ENCODE measurements around the gene F9. TPM values are rescaled to one million over a fixed set of nuclear protein-coding genes. Genes with fewer than 3 reads are reported as not detected.

The F9 gene
- total RNA-seq, 1 donor from 2014 or later: not detected

- no peaks in the 10 kb centered on the region for H3K79me2 ChIP-seq (ENCODE audit: insufficient read depth, low read length)
- no peak overlapping the region for H2AFZ ChIP-seq (ENCODE audit: low read depth, low read length)
- Mint-ChIP-seq H3K36me3 (ENCODE audit: low read depth, unreplicated experiment) (no peaks in the 10 kb centered on the region), H3K9me3 (ENCODE audit: unreplicated experiment) (no peaks in the 10 kb centered on the region), H3K4me1 (ENCODE audit: low read depth, unreplicated experiment) (no peaks in the 10 kb centered on the region), H3K27me3 (ENCODE audit: low read depth, unreplicated experiment) (no peaks in the 10 kb centered on the region), H3K4me3 (ENCODE audit: unreplicated experiment) (no peak overlapping the region), H3K27ac (ENCODE audit: unreplicated experiment) (no peak overlapping the region)
- H3K4me3 ChIP-seq (ENCODE audit: insufficient read depth, low read depth, low read length): no peak overlapping the region
- no peak for TF ChIP-seq EZH2 (IDR thresholded peaks at IDR 0.05; ENCODE audit: insufficient read depth, low read length)
- no peak for TF ChIP-seq CTCF (IDR thresholded peaks at IDR 0.05; ENCODE audit: insufficient read depth, low read depth, low read length)
- H3K4me1 ChIP-seq (ENCODE audit: insufficient read depth, low read length): no peaks in the 10 kb centered on the region
- H3K27me3 ChIP-seq (ENCODE audit: insufficient read depth, low read length): no peaks in the 10 kb centered on the region
- H3K27ac ChIP-seq (ENCODE audit: low read depth, low read length): no peak overlapping the region
- H3K4me2 ChIP-seq (ENCODE audit: low read length): no peak overlapping the region
- no peaks in the 10 kb centered on the region for H3K36me3 ChIP-seq (ENCODE audit: insufficient read depth, low read length)
- H4K20me1 ChIP-seq (ENCODE audit: insufficient read depth, low read length): no peaks in the 10 kb centered on the region
- no peak overlapping the region for H3K9ac ChIP-seq (ENCODE audit: low read length)
- FAIRE-seq: no peak
- DNase-seq (ENCODE audit: low read depth): peak; percentile 63
- no peaks in the 10 kb centered on the region for H3K9me3 ChIP-seq (ENCODE audit: insufficient read depth, low read depth, low read length)
These were observed 32.7 kb downstream of the F9 start for GRCh38 chrX:139563251-139563650.

GRCh38 chrX:139566981-139567380 is 36.4 kb downstream of the F9 start:
- H3K4me3 Mint-ChIP-seq (ENCODE audit: unreplicated experiment): no peak overlapping the region
- Histone ChIP-seq H3K79me2 (ENCODE audit: insufficient read depth, low read length) (no peaks in the 10 kb centered on the region), H3K4me1 (ENCODE audit: insufficient read depth, low read length) (no peaks in the 10 kb centered on the region), H3K36me3 (ENCODE audit: insufficient read depth, low read length) (no peaks in the 10 kb centered on the region), H3K9me3 (ENCODE audit: insufficient read depth, low read depth, low read length) (no peaks in the 10 kb centered on the region), H3K27ac (ENCODE audit: low read depth, low read length) (no peak overlapping the region), H3K9ac (ENCODE audit: low read length) (no peak overlapping the region), H3K4me3 (ENCODE audit: insufficient read depth, low read depth, low read length) (no peak overlapping the region), H2AFZ (ENCODE audit: low read depth, low read length) (no peak overlapping the region), H4K20me1 (ENCODE audit: insufficient read depth, low read length) (no peaks in the 10 kb centered on the region), H3K27me3 (ENCODE audit: insufficient read depth, low read length) (no peaks in the 10 kb centered on the region), H3K4me2 (ENCODE audit: low read length) (no peak overlapping the region)
- TF ChIP-seq CTCF (IDR thresholded peaks at IDR 0.05; ENCODE audit: insufficient read depth, low read depth, low read length): no peak
- TF ChIP-seq EZH2 (IDR thresholded peaks at IDR 0.05; ENCODE audit: insufficient read depth, low read length): no peak
- FAIRE-seq (no peak), DNase-seq (ENCODE audit: low read depth) (no peak)
- no peaks in the 10 kb centered on the region for H3K4me1 Mint-ChIP-seq (ENCODE audit: low read depth, unreplicated experiment)
- no peak overlapping the region for H3K27ac Mint-ChIP-seq (ENCODE audit: unreplicated experiment)
- no peaks in the 10 kb centered on the region for H3K27me3 Mint-ChIP-seq (ENCODE audit: low read depth, unreplicated experiment)
- no peaks in the 10 kb centered on the region for H3K36me3 Mint-ChIP-seq (ENCODE audit: low read depth, unreplicated experiment)
- no peaks in the 10 kb centered on the region for H3K9me3 Mint-ChIP-seq (ENCODE audit: unreplicated experiment)

GRCh38 chrX:139581068-139581467 is 50.5 kb downstream of the F9 start:
- no peak overlapping the region for H3K27ac ChIP-seq (ENCODE audit: low read depth, low read length)
- Mint-ChIP-seq H3K4me1 (ENCODE audit: low read depth, unreplicated experiment) (no peaks in the 10 kb centered on the region), H3K27ac (ENCODE audit: unreplicated experiment) (no peak overlapping the region), H3K9me3 (ENCODE audit: unreplicated experiment) (no peaks in the 10 kb centered on the region), H3K36me3 (ENCODE audit: low read depth, unreplicated experiment) (no peaks in the 10 kb centered on the region), H3K27me3 (ENCODE audit: low read depth, unreplicated experiment) (no peaks in the 10 kb centered on the region), H3K4me3 (ENCODE audit: unreplicated experiment) (no peak overlapping the region)
- H3K9ac ChIP-seq (ENCODE audit: low read length): no peak overlapping the region
- H3K36me3 ChIP-seq (ENCODE audit: insufficient read depth, low read length): no peaks in the 10 kb centered on the region
- H3K4me2 ChIP-seq (ENCODE audit: low read length): no peak overlapping the region
- FAIRE-seq: peak; percentile 41
- no peaks in the 10 kb centered on the region for H3K27me3 ChIP-seq (ENCODE audit: insufficient read depth, low read length)
- no peak overlapping the region for H3K4me3 ChIP-seq (ENCODE audit: insufficient read depth, low read depth, low read length)
- H2AFZ ChIP-seq (ENCODE audit: low read depth, low read length): no peak overlapping the region
- no peaks in the 10 kb centered on the region for H4K20me1 ChIP-seq (ENCODE audit: insufficient read depth, low read length)
- TF ChIP-seq CTCF (IDR thresholded peaks at IDR 0.05; ENCODE audit: insufficient read depth, low read depth, low read length): no peak
- H3K4me1 ChIP-seq (ENCODE audit: insufficient read depth, low read length): no peaks in the 10 kb centered on the region
- no peak for DNase-seq (ENCODE audit: low read depth)
- H3K9me3 ChIP-seq (ENCODE audit: insufficient read depth, low read depth, low read length): no peaks in the 10 kb centered on the region
- no peaks in the 10 kb centered on the region for H3K79me2 ChIP-seq (ENCODE audit: insufficient read depth, low read length)

Data from astrocyte (in vitro differentiated cells and primary cell).